Fibroblast of the conjunctiva (primary cell): ENCODE results near the gene CLASP2.

Experiments
- DNase-seq: peaks from one replicate; pipeline ENCODE4 v3.0.0-alpha.2; 2010; ENCODE audit warnings: low read depth

Gene CLASP2

DNA sequence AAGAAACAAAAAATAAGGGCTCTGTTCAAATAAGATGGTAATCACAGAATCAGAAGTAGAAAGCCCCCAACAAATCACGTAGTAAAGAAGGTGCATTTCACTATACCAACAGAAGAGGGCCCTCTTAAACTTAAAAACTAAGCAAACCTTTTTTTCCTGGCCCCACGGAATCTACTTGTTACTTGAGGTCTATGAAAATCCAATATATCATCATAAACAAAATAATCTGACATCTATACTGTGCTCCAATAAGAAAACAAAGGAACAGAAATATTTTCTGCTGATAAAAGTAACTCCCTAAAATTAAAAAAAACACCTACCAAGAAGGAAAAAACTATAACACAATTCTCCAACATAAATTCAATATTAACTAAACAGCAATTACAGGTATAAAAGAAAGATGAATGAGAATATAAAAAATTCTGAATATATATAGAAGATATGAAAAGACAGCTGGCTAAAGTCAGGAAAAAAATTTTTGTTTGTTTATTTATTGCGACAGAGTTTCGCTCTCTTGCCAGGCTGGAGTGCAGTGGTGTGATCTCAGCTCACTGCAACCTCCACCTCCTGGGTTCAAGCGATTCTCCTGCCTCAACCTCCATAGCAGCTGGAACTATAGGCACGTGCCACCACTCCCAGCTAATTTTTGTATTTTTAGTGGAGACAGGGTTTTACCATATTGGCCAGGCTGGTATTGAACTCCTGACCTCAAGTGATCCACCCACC is 81.8 kb downstream of the CLASP2 start:
- peak; percentile 64 for DNase-seq

DNA sequence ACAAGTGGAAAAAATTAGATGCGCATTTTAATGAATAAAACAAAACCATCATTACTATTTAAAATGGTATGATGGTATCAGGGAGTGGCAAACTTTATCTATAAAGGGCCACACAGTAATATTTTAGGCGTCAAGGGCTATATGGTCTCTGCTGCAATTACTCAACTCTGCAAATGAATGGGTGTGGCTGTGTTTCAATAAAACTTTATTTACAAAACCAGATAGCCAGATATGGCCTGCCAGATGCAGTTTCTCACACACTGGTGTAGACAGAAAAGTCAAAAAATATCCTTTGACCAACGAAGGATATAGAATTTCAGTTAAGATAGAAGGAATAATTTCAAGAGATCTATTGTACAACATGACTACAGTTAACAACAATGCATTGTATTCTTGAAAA is 83.8 kb downstream of the CLASP2 start:
- no peak for DNase-seq

DNA sequence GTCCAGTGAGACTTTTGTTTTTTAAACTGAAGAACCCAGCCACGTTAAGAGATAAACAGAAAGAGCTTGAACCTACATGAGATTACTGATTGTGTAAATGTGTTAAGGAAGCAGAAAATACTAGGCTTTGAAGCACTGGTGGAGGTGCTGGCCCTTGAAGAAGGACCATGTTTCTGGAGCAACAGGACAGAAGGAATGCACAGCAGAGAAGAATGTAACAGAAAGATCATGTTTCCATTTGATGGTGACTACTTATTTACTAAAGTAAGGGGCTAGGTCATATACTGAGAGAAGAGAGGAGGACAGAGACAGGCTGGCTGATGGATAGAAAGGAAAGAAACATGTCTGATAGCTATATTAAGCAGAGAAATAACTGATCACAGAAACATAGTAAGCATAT is 88.8 kb downstream of the CLASP2 start:
- no peak for DNase-seq

DNA sequence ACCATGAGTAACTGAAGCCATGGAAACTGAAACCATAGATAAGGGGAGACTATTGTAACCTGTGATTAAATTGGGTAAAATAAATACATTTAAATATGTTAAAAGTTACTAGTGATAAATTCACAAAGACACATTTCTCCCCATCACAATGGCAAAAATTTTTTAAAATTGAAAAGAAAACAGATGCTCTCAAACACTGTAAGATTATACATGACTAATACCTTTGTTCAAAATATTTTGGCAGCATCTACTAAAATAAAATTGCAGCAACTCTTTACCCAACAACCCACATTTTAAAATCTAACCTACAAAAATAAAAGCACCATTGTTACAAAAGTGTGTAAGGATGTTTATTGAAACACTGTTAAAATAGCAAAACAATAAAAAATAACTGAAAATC is 93.3 kb downstream of the CLASP2 start:
- DNase-seq: no peak

DNA sequence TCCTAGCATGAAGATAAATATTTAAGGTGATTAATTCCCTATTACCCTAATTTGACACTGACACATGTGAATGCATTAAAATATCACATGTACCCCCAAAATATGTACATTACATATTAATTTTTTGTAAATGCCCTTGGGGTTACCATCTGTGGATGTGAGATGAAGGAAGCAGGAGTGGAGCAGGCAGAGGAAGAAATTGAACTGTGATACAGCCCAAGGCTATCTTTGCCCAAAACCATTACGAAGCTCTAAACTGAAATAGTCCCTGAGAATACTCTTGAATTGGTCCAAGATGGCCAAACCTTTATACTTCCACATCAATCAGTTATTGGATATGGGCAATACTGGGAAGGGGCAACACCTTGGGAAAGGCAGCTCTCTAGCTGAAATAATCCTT is 105.0 kb downstream of the CLASP2 start:
- no peak for DNase-seq

DNA sequence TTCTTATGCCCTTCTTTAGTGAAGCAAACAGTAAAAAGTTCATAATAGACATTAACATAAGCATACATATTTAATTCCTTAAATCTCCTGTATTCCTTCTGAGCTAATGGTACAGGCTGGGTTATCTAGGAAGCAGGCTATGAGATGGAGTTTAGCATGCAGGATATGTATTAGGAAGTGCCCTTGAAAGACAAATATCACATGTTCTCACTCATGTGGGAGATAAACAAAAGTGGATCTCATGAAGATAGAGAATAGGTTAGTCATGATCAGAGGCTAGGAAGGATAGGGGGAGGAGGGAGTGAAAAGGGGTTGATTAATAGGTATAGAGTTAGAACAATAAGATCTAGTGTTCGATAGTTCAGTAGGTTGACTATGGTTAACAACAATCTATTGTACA is 105.4 kb downstream of the CLASP2 start:
- DNase-seq: no peak

DNA sequence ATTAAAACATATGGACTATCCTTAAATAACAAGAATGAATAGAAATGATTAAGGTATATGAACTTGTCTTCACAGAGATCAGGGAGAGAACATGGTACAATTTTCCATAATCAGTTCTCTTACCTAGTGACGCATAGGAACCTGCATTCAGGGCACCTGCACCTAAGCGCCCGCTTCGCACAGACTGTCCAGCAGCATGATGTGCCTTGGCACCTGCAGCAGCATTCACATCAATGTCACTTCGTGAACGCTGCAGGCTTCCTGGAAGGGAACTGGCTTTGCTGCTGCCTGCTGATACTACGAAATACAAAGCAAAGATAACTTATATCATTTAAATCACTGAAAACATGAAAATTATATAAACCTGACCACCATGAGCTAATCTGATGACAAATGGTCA is 115.2 kb downstream of the CLASP2 start:
- DNase-seq: no peak

DNA sequence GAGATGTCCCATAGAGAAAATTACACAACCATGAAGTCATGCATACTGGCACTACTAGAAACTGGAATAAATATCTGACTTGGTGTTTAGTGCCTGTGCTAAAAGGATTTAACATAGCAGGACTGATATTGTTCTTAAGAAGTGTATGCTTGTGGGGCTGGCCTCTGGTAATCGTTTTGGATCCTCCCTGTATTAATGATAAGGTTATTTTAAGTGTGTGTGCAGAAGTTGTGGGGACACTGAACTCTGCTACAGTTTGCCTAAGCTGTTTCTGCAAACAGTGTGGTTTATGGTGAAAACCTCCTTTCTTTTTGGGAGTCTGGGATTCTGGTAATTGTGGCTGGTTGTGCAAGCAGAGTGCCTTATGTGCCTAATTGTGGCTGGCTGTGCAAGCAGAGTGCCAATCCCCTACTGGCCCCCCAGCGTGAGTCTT is 120.8 kb downstream of the CLASP2 start:
- DNase-seq: no peak

DNA sequence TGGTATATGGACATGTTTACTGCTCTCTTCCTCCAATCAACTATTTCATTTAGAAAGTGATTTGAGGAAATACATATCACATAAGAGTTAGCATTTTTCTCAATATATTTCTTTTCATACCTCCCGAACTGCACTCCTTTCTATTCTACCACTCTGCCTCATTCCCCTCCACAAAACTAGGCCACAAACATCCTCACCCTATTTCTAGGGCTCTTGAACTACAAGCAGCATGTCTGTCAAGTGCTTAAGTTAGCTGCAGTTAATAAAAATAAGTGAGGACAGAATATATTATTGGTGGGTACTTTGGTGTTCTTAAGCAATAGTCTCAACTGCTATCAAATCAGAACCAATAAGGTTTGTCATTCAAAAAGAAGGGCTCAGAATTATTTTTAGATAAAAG is 125.1 kb downstream of the CLASP2 start:
- DNase-seq: no peak

DNA sequence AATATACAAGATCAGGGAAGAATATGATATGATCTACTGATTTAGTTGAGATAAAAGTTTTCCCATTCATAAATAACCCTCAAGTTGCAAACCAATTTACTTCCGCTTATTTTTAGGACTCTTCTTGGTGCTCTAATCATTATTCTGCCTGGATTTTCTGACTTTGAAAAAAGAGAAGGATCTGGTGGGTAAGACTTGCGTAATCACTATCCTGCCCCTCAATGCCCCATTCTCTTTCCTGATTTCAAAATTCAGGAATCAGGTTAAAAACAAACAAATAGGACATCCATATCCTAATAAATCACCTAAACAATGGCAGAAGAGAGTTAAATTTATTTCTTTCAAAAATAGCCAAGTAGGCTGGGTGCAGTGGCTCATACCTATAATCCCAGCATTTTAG is 127.5 kb downstream of the CLASP2 start:
- DNase-seq: no peak

DNA sequence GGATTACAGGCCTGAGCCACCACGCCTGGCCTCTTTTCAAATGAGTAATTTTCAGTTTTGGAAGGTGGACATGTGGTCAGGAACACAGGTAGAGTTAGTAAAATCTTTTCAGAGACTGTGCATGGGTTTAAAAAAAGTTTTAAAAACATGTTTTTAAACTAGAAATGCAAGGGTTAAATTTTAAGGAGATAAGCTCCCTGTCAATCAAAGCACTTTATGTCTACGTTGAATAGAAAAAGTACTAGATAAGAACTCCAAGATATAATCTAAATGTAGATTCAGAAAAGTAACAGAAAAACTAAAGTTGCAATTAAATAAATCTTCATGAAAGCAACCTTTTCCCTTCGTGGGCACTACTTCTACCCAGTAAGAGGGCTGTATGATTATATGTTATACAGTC is 131.7 kb downstream of the CLASP2 start:
- DNase-seq: no peak

DNA sequence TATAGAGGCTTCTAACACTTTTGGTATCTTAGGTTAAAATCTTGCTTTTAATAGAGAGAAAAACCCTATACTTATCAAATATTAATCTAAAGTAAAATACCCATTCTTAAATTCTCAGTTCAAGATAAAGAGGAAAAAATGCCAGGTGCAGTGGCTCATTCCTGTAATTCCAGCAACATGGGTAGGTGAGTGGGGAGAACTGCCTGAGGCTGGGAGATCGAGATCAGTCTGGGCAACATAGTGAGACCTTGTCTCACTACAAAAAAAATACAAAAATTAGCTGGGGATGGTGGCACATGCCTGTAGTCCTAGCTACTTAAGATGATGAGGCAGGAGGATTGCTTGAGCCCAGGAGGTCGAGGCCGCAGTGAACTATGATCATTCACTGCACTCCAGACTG is 135.8 kb downstream of the CLASP2 start:
- DNase-seq: no peak

DNA sequence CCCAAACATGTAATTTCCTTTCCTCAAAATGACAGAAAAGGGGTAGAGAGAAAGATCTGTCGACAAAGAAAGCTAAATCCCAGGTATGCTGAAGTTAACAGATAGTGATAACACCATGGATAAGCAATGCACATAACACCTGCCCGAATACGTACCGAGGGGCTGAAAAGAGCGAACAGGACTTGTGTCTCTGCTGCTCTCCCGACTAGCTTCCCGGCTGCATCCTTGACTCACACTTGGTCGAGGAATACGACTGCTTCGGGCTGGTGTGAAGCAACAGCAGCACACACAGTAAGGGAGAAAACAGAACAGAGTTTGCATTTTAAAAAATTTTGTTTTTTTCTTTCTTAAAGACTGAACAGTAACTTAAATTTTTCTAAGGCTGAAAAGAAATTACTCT is 136.4 kb downstream of the CLASP2 start:
- DNase-seq: no peak

DNA sequence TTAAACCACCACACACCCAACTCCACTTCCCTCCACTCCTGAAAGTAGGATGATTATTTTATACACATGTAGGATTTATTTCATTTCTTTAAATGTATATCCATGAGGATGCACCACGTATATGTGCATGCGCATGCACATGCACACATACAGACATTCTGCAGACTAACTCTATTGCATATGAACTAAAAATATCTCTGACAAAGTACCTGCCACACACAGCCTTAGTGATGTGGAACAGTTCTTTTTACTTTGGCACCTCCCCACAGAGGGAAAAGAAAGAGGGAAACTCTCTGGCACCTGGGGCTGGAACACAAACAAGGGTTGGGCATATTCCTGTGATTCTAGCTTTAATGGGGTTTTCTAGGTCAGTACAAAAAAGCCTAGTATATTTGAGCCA is 138.2 kb downstream of the CLASP2 start:
- no peak for DNase-seq

DNA sequence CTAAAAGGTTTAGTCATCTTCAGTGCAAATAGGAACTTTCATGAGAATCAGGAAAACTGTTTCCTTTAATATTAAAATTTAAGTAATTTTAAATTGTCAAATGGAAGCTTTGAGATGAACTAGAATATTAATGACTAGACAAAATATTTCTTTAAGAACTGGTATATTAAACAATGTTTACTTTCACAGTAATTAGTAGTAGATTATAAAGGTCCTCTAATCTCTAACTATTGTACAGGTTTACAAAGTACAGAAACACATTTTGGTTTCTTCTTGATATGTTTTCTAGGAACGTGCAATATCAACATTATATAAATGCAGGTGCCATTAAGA is 138.9 kb downstream of the CLASP2 start:
- no peak for DNase-seq

DNA sequence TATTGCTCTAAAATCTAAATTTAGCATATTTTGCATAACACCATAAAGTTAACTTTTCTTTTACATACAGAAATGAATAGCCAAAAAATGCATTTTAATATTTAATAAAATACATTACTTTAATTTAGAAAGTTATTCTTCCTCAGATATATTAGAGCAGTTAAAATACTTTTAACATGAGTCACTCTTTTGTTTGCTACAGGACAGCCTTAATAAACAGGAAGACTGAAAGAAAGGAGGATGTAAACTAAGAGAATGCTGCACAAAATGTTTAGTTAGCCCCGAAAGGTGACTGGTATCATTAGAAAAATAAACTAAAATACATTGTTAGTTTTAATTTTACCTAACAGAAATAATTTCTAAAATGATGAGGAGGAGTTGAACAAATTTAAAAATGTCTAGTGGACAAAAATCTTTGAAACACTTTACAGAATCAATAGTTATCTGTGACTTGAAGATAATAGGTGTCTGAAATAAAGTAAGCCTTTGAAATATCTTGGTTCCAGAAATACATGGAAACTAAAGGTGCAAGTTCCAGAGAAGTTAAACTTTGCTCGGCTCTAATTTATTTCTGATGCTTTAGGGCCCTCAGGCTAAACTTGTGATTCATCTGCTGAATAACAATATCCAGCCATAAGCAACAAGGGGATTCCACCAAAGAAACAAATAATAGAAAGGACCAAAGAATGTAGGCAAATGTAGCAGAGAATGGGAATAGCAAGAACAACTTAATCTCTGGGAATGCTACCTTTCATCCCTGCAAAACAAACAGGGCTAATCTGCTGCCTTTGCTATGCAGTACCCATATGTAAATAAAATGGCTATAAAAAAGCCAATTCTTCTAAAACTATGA is 139.5 kb downstream of the CLASP2 start:
- peak; percentile 8 for DNase-seq

DNA sequence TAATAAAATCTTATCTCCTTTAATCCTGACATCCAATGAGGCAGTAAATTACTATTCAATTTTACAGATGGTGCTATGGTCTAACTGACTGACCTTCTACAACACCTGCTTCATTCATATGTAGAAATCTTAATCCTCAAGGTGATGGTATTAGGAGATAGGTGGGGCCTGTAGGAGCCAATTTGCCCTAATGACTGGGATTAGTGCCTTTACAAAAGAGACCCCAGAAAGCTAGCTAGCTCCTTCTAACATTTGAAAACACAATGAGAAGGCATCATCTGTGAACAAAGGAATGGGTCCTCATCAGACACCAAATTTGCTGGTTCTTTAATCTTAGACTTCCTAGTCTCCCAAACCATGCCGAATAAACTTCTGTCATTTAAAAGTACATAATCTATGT is 140.5 kb downstream of the CLASP2 start:
- no peak for DNase-seq

DNA sequence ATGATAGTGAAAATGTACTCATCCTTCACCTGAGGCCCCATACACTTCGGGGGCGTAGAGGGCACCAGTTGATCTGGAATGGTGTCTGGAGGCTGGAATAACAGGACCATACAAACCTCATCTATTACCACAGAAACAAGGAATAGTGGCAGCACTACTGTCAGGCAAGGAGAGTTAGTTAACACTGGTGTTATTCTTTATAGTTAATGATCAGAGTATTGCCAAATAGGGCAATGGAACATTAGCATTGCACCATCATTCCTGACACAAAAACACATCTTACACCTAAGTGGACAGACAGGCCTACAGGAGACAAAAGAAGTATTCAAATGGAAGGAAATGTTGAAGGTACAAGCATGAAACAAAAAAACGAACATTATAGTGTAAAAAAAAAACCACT is 140.9 kb downstream of the CLASP2 start:
- no peak for DNase-seq

DNA sequence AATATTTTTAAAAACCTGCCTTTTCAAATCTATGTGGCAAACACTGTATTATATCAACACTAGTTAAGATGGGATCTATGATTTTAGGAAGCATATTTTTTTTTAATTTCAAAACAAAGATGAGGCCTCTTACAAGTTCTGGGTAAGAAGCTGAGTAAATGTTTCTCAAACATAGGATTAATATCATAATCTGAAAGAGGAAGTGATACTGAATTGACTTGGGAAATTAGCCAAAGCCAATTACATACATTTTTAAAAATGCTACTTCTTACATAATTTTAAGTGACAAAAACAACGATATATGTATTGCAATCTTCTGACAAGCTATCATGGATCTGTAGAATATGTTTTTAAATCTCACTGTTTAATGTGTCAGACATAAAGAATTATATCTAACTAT is 142.7 kb downstream of the CLASP2 start:
- DNase-seq: no peak

DNA sequence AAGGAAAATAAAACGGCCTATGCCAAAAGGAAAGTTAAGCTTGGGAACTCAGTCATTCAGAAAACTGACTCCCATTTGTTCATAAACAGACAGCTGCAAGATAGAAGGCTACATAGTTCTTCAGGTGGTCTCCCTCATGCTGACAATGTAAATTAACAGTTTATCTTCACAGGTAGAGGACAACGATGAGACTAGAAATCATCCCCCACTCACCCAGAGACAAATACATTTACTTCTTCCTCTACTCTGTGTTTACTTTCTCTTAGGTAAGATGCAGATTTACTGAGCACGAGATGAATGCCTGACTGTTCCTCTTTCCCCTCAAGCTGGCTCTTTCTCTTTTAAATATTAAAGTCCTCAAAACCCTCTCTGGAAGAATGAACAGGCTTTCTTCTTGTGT is 160.2 kb downstream of the CLASP2 start:
- DNase-seq: no peak

DNA sequence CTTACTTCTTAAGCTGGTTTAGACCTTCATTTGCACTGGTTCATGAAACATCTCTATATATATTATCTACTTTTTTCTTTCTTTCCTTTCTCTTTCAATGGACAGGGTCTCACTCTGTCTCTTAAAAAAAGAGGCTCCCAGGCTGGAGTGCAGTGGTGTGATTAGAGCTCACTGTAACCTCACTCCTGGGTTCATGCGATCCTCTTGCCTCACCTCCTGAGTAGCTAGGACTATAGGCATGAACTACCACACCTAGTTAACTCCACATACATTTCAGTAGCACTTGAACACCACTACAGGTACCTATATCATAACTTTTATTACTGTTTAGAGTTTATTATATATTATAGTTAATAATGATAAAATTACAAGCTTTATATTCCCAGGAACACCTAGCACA is 160.8 kb downstream of the CLASP2 start:
- no peak for DNase-seq

DNA sequence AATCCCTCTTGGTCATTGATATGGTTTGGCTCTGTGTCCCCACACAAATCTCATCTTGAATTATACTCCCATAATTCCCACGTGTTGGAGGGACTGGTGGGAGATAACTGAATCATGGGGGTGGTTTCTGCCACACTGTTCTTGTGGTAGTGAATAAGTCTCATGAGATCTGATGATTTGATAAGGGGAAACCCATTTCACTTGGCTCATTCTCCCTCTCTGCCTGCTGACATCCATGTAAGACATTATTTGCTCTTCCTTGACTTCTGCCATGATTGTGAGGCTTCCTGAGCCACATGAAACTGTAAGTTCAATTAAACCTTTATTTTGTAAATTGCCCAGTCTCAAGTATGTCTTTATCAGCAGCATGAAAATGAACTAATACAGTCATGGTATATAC is 171.0 kb downstream of the CLASP2 start:
- DNase-seq: no peak

DNA sequence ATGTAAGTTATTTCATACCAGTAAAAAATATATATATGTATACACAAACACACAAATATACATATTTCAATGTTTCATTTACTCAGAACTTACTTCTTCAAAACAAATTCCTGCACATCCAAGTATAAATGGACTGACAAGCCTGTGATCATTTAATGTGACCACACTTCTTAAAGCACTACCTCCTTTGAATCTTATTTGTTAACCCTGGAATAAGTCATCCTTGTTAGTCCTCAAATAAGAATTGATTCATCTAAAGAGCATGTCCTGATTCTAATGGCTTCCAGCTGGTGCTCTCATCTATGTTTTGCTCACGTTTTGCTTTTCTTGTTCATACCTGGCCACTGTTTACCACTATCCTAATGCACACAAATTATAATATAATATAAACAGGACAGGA is 173.9 kb downstream of the CLASP2 start:
- no peak for DNase-seq

DNA sequence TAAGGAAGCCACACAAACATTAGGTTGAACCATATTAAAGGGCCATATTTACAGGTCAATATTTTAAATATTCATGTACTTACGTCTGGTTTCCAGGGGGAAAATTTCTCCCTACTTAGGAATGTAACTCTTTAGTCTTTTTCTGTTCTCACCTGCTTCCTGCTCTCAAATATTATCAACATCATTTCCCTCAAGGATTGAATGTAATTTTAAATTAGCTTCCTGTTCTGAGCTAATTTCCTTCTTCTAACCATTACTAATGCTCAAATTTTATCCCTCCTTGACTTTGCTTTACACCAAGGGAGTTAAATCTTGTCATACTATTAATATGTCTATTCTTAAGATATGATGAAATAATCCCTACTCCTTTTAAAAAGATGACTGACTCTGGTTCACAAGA is 174.5 kb downstream of the CLASP2 start:
- DNase-seq: no peak
